22Rv1 (cell line): ENCODE data around the gene PDILT.

Source experiments
- ZFX ChIP-seq: fragments of 450-650 bp; IDR thresholded peaks from 2 replicates; pipeline ENCODE4 v1.6.1; 2017; ENCODE audit warnings: antibody characterized with exemption, borderline replicate concordance
- TF ChIP-seq, protein P1 (sequence below): fragments of 450-650 bp; IDR thresholded peaks from 2 replicates; pipeline ENCODE4 v1.5.1; 2017; ENCODE audit warnings: mild to moderate bottlenecking

DNA sequence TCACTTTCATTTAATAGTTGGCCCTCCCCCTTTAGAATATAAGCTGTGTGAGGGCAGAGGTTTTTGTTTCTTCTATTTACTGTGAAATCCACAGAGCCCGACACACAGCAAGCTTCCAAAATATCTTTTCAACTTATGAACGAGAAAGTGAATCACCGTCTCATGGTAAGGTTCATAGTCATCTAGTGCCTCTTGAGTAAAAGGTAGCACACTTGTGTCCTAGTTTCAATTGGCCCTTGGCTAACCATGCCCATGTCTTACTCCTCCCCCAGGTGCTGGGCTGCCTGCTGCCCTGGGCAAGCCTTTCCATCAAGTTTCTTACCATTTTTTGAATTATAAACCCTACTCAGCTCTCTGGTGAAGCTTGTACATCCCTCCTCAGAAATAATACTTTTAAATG lies 64.8 kb downstream of the PDILT start:
- TF ChIP-seq, protein P1, sequence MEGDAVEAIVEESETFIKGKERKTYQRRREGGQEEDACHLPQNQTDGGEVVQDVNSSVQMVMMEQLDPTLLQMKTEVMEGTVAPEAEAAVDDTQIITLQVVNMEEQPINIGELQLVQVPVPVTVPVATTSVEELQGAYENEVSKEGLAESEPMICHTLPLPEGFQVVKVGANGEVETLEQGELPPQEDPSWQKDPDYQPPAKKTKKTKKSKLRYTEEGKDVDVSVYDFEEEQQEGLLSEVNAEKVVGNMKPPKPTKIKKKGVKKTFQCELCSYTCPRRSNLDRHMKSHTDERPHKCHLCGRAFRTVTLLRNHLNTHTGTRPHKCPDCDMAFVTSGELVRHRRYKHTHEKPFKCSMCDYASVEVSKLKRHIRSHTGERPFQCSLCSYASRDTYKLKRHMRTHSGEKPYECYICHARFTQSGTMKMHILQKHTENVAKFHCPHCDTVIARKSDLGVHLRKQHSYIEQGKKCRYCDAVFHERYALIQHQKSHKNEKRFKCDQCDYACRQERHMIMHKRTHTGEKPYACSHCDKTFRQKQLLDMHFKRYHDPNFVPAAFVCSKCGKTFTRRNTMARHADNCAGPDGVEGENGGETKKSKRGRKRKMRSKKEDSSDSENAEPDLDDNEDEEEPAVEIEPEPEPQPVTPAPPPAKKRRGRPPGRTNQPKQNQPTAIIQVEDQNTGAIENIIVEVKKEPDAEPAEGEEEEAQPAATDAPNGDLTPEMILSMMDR = no peak
- no peak for TF ChIP-seq ZFX
